Measurements from ENCODE around the gene BAIAP2.

BAIAP2 gene

GRCh38 chr17:81053041-81053970 lies 18.4 kb downstream of the BAIAP2 start:
- no peak for DNase-seq (ENCODE audit: low spot score)

DNA sequence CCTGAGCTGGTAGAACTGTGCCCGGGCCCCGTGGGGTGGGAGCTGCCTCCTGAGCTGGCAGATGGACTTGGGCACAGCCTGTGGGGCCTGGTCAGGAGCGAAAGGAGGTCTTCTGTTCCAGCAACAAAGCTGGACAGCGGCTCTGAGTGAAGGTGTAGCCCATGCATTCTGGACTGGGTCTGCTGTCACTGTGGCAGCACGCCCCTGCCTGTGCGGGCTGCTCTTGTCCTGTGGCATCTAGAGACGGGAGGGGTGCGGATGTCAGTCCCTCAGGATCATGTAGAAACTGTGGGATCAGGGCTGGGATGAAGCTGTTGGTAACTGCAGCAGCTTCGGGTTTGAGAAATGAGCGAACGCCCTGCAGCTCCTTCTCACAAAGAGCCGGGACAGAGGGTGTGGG lies 19.4 kb downstream of the BAIAP2 start:
- DNase-seq (ENCODE audit: low spot score) = no peak

DNA sequence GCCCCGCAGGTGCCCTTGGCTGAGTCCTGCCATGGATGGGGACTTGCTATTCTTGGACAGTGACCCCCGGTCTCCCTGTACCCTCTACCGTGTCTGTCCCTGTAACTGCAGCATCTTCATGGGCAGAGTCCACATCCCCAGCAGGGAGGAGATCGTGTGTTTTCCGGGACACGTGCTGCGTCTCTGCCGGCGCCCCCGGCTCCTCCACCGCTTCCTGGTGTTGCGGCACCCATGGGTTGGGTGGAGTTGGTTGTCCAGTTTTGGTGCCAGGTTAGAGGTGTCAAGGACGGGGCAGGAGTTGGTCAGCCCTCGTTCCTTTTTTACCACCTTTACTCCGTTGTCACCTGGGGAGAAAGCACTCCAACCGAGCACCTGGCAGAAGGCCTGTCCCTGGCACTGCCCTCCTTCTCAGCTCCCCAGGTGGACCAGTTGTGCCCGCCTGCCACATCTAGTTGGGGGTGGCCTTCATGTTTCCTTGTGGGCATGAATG lies 20.0 kb downstream of the BAIAP2 start:
- DNase-seq (ENCODE audit: low spot score) = no peak

GRCh38 chr17:81056312-81056711 lies 21.4 kb downstream of the BAIAP2 start:
- DNase-seq (ENCODE audit: low spot score) = no peak

DNA sequence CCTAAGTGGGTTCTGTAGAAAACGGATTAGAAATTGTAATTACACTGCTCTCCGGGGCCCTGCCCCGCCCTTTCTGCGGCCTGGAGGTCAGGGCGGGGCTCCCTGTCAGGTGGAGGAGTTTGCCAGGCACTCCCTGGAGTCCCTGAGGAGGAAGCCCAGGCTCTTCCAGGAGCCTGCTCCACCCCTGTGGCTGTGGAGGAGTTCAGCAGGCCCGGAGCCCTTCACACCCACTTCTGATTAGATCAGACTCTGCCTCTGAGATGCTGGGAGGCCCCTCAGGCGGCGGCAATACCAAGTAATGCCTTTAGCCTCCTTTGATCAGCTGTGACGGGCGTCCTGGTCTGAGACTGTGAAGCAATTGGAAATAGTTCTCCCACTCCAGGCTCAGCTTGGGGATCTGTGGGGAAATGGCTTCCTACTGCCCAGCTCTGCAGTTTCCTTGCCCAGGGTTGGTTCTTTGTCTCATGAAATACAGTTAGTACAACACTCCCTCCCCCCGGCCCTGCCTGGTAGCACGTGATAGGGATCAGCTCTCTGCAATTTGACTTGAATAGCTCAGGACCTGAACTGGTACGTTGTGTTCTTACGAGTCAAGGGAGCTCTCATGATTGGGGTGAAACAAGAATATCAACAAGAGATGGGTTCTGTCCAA lies 22.3 kb downstream of the BAIAP2 start:
- DNase-seq (ENCODE audit: low spot score) = no peak

DNA sequence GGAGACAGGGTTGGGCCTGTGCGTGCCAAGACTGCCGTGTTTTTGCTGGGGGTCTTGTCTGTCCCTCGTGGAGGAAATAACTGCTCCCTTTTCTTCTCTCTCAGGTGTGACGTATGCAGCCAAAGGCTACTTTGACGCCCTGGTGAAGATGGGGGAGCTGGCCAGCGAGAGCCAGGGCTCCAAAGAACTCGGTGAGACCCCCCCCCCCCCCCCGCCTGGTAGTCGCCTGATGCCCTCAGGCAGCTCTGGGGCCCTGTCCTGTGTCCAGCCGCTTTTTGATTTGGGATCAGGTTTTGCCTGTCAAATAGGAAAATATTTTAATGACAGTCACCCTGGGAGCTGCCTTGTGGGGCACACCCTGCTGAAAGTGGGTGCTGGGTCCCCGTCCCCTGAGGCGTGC lies 22.8 kb downstream of the BAIAP2 start:
- no peak for DNase-seq (ENCODE audit: low spot score)

GRCh38 chr17:81058263-81058871 lies 23.4 kb downstream of the BAIAP2 start:
- no peak for DNase-seq (ENCODE audit: low spot score)

- DNase-seq (ENCODE audit: low spot score) = no peak
Measured at GRCh38 chr17:81059026-81059425, 24.1 kb downstream of the BAIAP2 start.

GRCh38 chr17:81060416-81060815 lies 25.5 kb downstream of the BAIAP2 start:
- DNase-seq (ENCODE audit: low spot score) = no peak

DNA sequence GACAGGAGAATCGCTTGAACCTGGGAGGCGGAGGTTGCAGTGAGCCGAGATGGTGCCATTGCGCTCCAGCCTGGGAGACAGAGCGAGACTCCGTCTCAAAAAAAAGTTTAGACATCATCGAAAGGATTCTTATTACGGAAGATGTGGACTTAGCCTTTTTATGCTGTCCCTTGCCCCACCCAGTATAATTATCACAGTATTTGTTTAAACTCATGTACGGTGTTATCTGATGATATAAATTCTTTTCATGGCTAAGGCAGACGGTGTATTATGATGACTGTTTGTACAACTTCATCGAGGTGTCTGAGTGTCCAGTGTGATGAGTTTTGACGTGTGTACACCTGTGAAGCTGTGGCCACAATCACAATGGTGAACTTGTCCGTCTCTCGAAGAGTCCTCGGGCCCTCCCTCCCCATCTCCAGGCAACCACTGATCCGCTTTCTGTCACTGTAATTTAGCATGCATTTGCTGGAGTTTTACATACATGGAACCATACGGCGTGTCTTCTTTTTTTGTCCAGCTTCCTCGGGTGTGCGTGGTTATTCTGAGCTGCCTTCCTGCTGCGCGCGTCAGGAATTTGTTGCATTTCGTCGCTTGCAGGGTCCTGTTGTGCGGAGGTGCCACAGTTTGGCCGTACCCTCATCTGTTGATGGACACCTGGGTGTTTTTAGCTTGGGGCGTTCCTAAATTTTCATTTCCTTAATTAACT lies 26.2 kb downstream of the BAIAP2 start:
- DNase-seq (ENCODE audit: low spot score) = no peak

DNA sequence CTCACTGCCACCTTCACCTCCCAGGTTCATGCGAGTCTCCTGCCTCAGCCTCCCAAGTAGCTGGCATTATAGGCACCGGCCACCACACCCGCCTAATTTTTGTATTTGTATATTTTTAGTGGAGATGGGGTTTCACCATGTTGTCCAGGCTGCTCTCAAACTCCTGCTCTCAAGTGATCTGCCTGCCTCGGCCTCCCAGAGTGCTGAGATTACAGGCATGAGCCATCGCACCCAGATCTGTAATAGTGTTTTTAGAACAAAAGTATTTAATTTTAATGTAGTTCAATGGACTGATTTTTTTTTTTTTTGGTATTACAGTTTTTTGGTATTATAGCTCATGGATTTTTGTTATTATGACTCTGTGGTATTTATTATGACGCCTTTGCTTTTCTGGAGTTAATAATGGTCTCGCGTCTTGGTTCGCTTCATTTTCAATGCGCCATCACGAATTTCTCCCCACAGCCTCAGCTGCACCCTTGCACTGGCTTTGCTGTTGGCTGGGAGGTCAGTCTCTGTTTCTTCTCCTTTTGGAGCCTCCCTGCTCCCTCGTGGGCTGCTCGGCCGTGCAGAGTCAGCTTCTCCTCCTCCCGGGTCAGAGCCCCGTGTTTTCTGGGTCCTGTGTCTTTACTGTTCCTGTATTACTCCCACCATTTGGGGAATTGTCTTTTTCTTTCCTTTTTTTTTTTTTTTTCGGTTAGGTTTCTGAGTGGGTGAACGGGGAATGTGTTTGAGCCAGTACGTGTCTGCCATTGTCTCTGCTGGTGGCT lies 27.2 kb downstream of the BAIAP2 start:
- DNase-seq (ENCODE audit: low spot score) = no peak

DNA sequence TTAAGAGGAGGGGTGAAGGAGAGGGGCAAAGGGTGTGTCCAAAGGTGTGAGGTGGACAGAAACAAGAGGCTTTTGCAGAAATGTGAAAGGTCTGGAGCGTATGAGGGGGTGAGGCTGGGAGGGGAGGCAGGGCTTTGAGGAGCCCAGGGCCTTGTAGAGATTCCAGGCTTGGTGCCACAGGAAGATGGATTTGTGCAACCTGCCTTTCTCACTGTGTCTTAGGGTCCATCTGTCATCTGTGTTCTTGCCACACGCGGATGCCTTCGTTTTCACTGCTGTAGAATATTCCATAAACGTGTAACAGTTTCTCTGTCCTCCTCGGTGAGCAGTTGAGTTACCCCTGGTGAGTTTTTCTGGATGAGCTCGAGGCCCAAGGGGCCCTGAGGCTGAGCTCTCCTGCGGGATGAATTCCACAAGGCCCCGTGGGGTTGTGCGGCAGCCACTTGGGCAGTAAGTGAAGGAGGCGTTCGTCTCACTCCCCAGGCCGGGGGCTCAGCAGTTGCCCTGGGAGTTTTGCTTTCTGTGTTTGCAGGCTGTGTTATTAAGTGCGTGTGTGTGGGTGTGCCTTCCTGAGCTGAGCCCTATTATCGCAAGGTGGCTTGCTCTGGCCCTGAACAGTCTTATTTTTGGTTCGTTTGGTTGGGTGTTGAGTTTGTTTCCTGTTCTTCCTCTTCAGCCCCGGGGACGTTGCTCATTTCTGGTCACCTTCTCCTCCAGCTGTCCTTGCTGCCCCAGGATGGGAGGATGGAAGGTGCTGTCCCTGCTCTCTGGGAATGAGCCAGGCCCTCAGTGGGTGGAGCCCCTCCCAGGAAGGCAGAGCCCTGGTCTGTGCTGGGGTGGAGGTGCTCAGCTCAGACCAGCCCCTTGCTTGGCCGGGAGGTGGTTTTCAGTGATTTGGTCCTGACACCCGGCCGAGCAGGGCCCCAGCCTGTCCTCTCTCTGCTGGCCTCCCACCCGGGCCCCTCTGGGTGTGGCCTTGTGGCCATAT lies 28.4 kb downstream of the BAIAP2 start:
- DNase-seq (ENCODE audit: low spot score) = no peak

DNA sequence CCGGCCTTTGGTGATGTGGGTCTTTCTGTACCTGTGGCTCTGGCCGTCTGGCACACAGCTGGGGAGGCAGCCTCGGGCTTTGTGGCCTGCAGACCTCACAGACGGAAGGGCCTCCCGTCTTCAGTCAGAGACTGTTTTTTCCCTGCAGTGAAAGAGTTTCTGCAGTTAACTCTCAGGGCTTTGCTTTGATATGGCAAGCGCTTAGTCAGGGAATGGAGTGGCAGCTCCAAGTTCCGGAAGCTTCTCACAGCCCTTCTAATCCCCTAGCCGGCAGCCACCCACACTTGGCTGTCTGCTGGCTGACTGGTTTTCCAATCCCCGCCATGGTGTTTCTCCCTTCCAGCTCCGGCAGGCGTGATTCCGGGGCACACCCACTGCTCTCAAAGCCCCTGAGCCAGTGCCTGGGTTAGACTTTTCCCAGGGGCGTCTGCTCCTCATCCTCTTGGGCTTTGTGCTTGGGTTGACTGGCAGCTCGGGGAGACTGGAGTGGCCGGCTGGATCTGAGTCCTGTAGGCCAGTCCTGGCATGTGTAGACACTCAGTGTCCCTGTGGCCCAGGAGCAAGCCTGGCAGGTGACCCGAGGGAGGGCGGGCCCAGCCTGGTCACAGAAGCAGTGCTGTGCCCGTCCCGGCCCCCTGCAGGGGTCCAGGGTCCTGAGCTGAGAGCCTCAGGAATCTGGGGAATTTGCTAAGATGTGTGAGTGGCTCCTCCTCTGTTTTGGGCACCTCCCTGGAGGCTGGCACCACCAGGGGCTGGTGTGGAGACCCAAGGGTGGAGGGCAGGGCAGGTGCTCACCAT lies 29.9 kb downstream of the BAIAP2 start:
- DNase-seq (ENCODE audit: low spot score) = no peak

DNA sequence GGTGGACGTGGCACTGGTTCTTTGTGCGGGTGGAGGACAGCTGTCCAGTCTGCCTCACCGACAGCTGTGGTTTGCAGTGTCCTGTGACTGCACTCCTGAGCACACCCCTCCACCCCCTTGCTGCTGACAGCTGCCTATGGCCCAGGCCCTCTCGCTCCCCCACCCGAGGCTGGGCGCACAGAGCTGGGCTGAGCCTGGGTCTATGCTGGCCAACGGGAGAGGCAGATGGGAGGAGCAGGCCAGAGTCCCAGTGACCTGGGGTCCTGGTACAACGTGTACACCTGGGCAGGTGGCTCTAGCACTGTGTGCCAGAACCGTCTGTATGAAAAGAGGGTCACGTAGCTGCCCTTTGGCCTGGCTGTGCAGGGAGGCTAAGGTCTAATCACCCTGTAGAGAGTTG lies 30.5 kb downstream of the BAIAP2 start:
- no peak for DNase-seq (ENCODE audit: low spot score)

DNA sequence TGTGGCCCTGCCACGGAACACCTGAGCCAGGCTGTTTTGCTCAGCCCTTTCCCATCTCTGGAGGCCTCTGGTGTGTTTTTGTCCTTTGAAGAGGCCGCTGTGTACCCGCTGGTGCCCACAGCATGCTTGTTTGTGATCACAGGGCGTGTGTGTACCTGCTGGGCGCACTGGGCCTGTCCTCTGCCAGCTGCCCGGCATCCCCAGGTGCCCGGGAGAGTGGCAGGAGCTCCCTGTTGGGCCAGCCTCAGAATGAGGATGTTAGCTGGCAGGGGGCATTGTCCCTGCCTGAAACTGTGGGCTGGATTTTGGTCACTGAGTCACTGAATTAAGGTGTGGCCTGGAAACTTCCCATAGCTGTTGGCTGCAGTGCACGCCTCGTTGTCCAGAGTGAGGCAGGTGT lies 31.1 kb downstream of the BAIAP2 start:
- DNase-seq (ENCODE audit: low spot score) = no peak

GRCh38 chr17:81066771-81067315 lies 31.9 kb downstream of the BAIAP2 start:
- DNase-seq (ENCODE audit: low spot score) = no peak

DNA sequence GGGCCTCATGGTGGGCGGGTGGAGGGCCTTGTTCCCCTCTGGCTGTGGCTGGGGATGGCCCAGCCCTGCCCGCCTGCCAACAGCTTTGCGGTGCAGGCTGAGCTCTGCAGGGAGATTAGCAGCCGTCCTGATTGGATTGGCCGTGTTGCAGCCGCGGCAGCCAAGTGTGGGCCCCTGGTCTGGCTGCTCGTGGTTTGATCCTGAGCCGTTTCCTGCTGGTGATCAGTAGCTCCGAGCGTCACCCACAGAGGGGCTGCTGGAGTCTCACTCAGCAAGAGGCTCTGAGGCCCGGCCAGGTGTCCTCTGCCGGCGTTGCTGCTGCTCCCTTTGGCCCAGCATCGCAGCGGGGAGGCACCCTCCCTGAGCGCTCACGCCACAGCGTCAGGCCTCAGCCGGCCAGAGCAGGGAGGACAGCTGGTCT lies 32.5 kb downstream of the BAIAP2 start:
- DNase-seq (ENCODE audit: low spot score) = no peak

GRCh38 chr17:81068411-81069134 lies 33.6 kb downstream of the BAIAP2 start:
- DNase-seq (ENCODE audit: low spot score) = no peak

All from NAMALWA (cell line).